ENCODE results near the gene WDR90. TPM values are rescaled to one million over a fixed set of nuclear protein-coding genes. Genes with fewer than 3 reads are reported as not detected.

The WDR90 gene
- total RNA-seq, 4 donors from 2014 or later, result 23.0 to 166 (median 90.2) TPM

- Histone ChIP-seq H3K27ac (peak overlapping the region; percentile 93 to 96 (median 95)), H3K4me3 (peak overlapping the region in 2 of 4 donors; percentile 13 to 25), H3K9me3 (no peaks in the 10 kb centered on the region), H3K36me3 (no peaks in the 10 kb centered on the region), H3K27me3 (no peaks in the 10 kb centered on the region), H3K4me1 (peaks cover 48 to 82% (median 77%) of the 10 kb centered on the region in 4 donors)
- intact Hi-C loops (cut with DNase I; ENCODE audit: low total_unique reads) (no loop called here), in situ Hi-C loops (cut with MboI; ENCODE audit: low pct_ligation_motif_present in 1 of 4, low pct_unique_long_range_greater_than_20kb in 1 of 4, low sequenced_read_pairs in 3 of 4) (no loop called here)
- WGBS, 2 donors (ENCODE audit: low coverage in 1 of 2), result 48% methylated on average over 28 of the region's 32 CpGs; no CpG with 5 or more reads in 1 of the 2 donors
- TF ChIP-seq POLR2AphosphoS5 (IDR thresholded peaks at IDR 0.05) (peak in 2 of 3 donors; percentile 69 to 79), POLR2A (IDR thresholded peaks at IDR 0.05) (peak; percentile 52), CTCF (IDR thresholded peaks at IDR 0.05) (no peak), EP300 (IDR thresholded peaks at IDR 0.05; ENCODE audit: low read depth) (no peak)
- peak; percentile 89 for DNase-seq
Observed at GRCh38 chr16:645852-646678, 3.1 kb upstream of the WDR90 start.

- H3K4me1 ChIP-seq, result peaks cover 48 to 78% (median 76%) of the 10 kb centered on the region in 4 donors
- no peak for TF ChIP-seq EP300 (IDR thresholded peaks at IDR 0.05; ENCODE audit: low read depth)
- in situ Hi-C loops (cut with MboI; ENCODE audit: low pct_ligation_motif_present in 1 of 4, low pct_unique_long_range_greater_than_20kb in 1 of 4, low sequenced_read_pairs in 3 of 4), result no loop called here
- no peaks in the 10 kb centered on the region for H3K36me3 ChIP-seq
- H3K27ac ChIP-seq, result peak overlapping the region; percentile 93 to 96 (median 95)
- no peaks in the 10 kb centered on the region for H3K27me3 ChIP-seq
- WGBS, 2 donors (ENCODE audit: low coverage in 1 of 2), result 10 to 69% methylated on average over 2 to 11 of the region's 22 CpGs
- H3K4me3 ChIP-seq, result peak overlapping the region in 2 of 4 donors; percentile 13 to 25
- DNase-seq, result no peak
- no peaks in the 10 kb centered on the region for H3K9me3 ChIP-seq
- intact Hi-C loops (cut with DNase I; ENCODE audit: low total_unique reads), result no loop called here
Observed at GRCh38 chr16:646679-647172, 2.4 kb upstream of the WDR90 start.

DNA sequence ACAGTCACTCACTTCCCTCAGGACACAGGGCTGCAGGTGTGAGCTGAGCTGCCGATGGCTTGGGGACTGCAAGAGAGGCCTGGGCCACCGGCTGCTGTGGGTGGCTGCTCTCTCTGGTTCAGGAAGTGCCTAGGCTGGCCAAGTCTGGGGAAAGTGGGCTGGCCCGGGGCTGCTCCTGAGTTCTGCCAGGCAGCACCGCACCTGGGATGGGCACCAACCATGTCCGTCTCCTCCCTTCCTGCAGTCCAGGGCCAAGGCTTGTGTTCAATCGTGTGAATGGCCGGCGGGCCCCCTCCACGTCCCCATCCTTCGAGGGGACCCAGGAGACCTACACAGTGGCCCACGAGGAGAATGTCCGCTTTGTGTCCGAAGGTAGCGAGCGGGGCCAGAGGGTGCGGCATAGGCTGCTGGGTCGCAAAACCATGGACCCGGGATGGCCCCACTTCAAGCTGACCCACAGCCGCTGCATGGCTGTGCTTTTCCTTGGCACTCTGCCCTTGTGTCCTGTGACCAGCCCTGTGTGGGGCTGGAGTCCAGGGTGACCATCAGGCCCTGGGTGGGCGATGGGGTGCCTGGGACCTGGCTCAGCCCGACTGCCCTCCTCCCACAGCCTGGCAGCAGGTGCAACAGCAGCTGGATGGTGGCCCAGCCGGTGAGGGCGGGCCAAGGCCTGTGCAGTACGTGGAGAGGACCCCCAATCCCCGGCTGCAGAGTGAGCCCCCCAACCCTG, 1.8 kb upstream of the WDR90 start:
- 21% methylated on average over 19 of the region's 25 CpGs; no CpG with 5 or more reads in 1 of the 2 donors for WGBS, 2 donors (ENCODE audit: low coverage in 1 of 2)
- Histone ChIP-seq H3K36me3 (no peaks in the 10 kb centered on the region), H3K27me3 (no peaks in the 10 kb centered on the region), H3K4me1 (peaks cover 48 to 76% (median 76%) of the 10 kb centered on the region in 4 donors), H3K9me3 (no peaks in the 10 kb centered on the region), H3K27ac (peak overlapping the region; percentile 93 to 96 (median 95)), H3K4me3 (peak overlapping the region in 2 of 4 donors; percentile 81 to 86)
- in situ Hi-C loops (cut with MboI; ENCODE audit: low pct_ligation_motif_present in 1 of 4, low pct_unique_long_range_greater_than_20kb in 1 of 4, low sequenced_read_pairs in 3 of 4) (no loop called here), intact Hi-C loops (cut with DNase I; ENCODE audit: low total_unique reads) (no loop called here)
- TF ChIP-seq POLR2A (IDR thresholded peaks at IDR 0.05), result peak; percentile 68
- TF ChIP-seq CTCF (IDR thresholded peaks at IDR 0.05), result no peak
- peak in 2 of 3 donors; percentile 27 to 34 for TF ChIP-seq POLR2AphosphoS5 (IDR thresholded peaks at IDR 0.05)
- no peak for TF ChIP-seq EP300 (IDR thresholded peaks at IDR 0.05; ENCODE audit: low read depth)
- DNase-seq, result peak; percentile 71

- DNase-seq, result peak; percentile 90
- H3K36me3 ChIP-seq, result no peaks in the 10 kb centered on the region
- peak overlapping the region; percentile 52 to 86 (median 71) for H3K4me3 ChIP-seq
- H3K9me3 ChIP-seq, result no peaks in the 10 kb centered on the region
- 17% methylated on average over 19 of the region's 24 CpGs; no CpG with 5 or more reads in 1 of the 2 donors for WGBS, 2 donors (ENCODE audit: low coverage in 1 of 2)
- TF ChIP-seq EP300 (IDR thresholded peaks at IDR 0.05; ENCODE audit: low read depth) (peak; percentile 10), CTCF (IDR thresholded peaks at IDR 0.05) (peak; percentile 22 to 80 (median 48)), POLR2A (IDR thresholded peaks at IDR 0.05) (peak; percentile 31), POLR2AphosphoS5 (IDR thresholded peaks at IDR 0.05) (peak; percentile 6 to 73 (median 61))
- intact Hi-C loops (cut with DNase I; ENCODE audit: low total_unique reads) (no loop called here), in situ Hi-C loops (cut with MboI; ENCODE audit: low pct_ligation_motif_present in 1 of 4, low pct_unique_long_range_greater_than_20kb in 1 of 4, low sequenced_read_pairs in 3 of 4) (no loop called here)
- peaks cover 40 to 68% (median 67%) of the 10 kb centered on the region in 4 donors for H3K4me1 ChIP-seq
- H3K27me3 ChIP-seq, result no peaks in the 10 kb centered on the region
- peak overlapping the region; percentile 93 to 96 (median 95) for H3K27ac ChIP-seq
Observed at GRCh38 chr16:648071-648780, 939 bp upstream of the WDR90 start.

Measured in transverse colon (tissue), 4 donors.